Activated CD8-positive, alpha-beta memory T cell treated with anti-CD3 and anti-CD28 coated beads, Interleukin-2, amount 50 U/mL, for 1 hour (primary cell): ENCODE results near the gene EVA1A.
"Not testable (repeated sequence)": the region's sequence is repeated elsewhere in the genome, so short reads cannot be mapped to it uniquely, and the experiment has no call there.

ENCODE experiments used
- DNase-seq: peaks from one replicate; pipeline ENCODE4 v3.0.0-alpha.2; 2020; ENCODE audit errors: extremely low read depth

The EVA1A gene

DNA sequence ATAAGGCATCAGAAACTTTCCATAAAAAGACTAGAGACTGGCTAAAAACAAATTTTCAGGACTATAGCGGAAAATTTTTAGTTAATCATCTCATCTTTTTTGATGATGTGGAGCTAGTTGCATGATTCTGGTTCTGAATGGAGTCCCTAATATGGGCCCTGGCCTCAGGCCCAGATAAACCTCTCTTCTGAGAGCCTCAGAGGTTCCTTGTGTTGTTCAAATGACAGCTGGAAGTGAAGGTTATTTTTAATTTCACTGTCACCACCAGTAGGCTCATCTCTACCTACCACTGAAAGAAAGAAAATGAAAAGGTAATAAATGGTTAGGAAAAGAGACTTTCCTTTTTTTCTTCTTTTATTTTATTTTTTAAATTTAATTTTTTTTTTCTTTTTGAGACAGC is 75.9 kb downstream of the EVA1A start:
- DNase-seq = no peak

DNA sequence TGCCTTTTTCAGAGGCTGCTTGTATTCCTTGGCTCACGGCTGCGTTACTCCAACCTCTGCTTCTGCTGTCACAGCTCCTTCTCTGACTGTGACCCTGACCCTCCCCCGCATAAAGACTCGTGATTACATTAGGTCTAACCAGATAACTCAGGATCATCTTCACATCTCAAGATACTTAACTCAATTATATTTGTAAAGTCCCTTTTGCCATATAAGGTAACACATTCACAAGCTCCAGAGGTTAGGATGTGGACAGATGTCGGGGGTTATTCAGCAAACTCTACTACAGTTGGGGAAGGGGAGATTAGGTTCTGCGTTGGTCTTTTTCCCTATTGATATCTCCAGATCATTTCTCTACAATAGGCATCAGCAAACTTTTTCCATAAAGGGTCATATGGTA is 76.9 kb downstream of the EVA1A start:
- no peak for DNase-seq

DNA sequence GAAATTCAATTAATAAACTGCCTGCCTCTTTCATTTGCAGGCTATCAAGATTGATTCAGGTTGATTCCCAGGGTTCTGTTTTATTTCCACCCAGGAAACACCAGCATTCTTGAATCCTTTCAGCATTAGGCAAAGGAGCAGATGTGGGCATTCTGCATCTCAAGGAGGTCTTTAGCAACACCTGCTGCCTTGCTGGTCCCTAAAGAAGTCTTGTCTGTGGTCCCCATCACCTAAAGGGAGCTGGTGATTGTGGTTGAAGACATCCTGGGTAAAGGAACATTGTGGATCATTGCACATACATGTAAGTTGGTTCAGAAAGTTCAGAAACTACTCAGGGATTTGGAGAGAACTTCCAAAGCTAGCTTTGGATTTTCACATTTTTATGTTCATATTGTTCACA is 78.3 kb downstream of the EVA1A start:
- no peak for DNase-seq

DNA sequence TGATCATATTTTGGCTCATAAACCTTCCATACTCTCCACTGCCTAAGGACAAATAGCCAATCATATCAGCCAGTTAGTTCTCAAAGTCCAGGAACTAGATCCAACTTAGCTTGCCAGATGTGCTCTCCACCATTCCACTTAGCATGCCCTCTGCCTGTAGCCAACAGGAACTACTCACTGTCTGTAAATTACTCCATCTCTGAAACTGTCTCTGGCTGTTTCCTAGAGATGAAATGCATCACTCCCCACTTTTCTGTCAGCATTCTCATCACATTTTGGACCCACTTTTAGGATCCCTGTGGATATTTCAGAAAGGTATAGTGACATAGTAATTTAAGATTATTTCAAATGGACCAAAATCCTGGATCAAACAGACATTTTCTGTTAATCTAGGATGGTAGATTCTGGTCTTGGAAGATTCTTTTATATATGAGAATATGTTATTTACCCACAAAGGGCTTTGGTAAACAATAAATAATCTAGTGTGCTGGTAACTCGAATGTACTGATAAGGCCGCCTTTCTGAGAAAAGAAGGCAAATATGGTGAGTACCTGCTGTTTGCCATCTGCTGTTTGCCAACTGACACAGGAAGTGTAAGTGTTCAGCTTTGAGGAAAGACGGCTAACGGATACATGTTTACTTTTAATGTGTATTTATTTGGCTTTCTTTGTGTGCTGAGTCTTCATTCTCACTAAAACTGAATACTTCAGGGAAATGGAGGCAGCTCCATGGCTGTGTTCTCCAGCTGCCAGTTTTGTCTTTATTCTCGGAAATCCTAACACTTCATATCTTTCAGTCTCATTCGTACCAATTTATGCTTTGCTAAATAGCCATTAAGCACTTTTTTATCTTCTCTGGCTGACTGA is 79.5 kb downstream of the EVA1A start:
- no peak for DNase-seq

DNA sequence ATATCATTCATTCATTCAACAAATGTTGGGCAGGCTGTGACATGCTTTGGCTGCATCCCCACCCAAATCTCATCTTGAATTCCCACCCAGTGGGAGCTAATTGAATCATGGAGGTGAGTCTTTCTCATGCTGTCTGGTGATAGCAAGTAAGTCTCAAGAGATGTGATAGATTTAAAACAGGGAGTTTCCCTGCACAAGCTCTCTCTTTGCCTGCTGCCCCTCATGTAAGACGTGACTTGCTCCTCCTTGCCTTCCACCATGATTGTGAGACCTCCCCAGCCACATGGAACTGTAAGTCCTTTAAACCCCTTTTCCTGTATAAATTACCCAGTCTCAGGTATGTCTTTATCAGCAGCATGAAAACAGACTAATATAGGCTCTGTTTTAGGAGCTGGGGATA is 83.0 kb downstream of the EVA1A start:
- not testable (repeated sequence) for DNase-seq

DNA sequence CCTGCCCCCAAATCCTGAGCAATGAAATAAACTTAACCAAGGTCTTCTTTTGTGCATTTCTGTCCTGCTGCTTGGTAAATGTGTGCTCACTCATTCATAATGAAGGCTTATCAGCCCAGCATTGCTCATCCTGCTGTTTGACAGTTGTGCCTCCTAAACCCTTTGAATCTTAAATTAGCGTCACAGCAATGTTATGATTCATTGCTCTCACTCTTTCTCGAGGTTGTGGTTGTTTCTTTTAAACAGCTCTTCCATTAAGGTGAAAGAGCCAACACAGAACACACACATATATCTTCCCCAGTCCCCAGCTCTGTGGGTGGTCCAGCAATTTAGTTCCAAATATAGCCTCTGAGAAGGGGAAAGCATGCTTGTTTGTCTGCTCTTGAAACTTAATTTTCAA is 84.0 kb downstream of the EVA1A start:
- DNase-seq = no peak

DNA sequence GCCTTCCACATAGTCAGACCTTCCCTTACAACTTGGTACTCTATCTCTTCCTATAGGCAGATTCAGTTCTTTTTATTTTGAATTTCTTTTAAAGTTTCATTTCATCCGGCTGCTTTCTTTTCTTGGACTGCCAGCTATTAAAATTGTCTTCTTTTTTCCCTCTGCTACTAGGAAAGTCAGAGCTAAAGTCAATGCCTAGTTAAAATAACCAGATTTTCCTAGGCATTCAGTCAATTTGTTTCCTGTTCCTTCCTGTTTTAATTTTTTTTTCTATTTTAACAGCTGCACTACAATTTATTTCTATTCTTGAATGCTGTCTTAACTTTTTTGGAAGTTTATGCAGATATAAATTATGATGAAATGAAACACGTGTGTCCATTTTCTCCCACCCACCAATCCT is 84.8 kb downstream of the EVA1A start:
- no peak for DNase-seq

DNA sequence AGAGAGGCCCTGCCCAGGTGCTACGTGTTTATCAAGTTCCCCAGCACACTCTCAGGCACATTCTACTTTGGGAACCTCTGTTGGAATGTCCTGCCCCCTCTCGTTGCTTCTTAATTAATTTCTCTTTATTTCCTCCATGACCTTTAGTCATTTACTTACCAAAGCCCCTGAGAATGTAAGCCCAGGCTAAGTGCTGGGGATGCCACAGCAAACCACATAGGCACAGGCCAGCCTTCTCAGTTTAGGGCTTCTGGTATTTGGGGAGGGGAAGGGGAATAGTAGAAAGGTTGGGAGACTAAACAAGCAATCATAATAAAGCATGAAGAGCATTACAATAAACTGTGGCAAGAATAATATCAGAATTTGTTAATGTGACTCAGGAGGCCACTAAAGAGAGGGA is 85.7 kb downstream of the EVA1A start:
- DNase-seq = no peak

DNA sequence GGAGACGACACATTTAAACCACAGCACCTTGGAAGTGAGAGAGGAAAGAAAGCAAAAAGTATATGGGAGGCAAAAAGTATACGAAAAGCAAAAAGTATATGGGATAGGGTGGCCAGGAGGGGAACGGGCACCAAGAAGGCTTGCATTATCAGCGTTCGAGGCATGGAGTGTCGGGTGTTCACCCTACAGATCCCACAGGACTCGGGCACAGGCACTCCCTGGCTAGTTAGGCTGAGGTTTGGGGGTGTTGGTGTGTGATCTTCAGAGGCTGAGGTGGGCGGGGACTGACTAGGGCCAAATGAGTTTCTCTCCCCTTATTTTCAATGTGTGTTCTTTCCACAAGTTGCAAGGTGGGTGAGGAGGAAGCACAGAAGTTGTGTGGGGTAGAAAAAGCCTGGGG is 86.6 kb downstream of the EVA1A start:
- no peak for DNase-seq

DNA sequence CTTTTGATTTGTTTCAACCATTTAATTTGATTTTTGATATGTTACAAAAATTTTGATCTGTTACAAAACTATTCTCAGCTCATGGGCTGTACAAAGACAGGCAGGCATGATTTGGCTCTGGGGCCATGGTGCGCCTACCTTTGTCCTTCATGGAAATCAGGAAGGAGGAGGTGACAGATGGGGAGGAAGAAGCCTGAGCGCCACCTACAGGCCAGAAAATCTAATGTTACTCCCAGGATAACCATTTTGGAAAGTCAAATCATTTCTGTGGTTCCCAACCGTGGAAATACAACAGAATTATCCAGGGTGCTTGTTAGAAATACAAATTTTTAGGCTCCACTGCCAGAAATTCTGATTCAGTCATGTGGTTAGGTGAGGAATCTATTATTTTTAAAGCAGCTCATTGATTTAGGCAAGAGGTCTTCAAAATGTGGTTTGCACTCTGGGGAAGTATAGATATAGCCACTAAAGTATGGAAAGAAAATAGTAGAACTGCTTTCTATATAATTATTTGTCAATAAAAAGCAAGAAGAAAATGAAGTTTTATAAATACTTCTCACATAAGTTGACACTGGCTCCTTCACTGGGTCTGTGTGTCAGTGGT is 93.9 kb downstream of the EVA1A start:
- no peak for DNase-seq

DNA sequence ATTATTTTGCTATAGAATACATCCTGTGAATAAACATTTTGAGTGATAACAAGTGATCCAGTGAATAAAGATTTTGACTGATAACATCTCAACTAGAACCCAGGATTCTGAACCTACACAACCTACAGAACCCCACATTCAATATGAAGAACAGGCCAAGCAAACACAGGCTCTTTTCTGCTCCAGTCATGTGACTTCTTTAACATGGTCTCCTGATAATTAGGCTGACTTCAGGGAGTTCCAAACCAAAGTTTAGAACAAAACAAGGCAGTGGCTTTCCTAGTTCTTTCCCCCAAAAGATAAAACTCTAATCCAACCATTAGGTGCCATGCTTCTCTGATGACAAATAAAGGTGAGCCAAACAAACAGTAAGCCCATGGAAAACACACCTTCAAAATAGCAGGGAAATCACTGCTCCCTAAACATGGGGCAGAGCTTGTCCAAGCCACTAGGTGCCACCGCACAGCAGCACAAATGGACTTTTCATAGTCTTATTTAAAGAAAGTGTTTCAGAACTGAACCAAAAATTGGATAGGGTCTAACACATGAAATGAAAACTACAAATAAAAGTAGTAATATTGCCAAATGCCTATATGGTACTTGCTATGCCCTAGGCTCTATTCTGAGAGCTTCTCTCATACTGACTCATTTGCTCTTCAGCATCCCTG is 95.3 kb downstream of the EVA1A start:
- DNase-seq = no peak

DNA sequence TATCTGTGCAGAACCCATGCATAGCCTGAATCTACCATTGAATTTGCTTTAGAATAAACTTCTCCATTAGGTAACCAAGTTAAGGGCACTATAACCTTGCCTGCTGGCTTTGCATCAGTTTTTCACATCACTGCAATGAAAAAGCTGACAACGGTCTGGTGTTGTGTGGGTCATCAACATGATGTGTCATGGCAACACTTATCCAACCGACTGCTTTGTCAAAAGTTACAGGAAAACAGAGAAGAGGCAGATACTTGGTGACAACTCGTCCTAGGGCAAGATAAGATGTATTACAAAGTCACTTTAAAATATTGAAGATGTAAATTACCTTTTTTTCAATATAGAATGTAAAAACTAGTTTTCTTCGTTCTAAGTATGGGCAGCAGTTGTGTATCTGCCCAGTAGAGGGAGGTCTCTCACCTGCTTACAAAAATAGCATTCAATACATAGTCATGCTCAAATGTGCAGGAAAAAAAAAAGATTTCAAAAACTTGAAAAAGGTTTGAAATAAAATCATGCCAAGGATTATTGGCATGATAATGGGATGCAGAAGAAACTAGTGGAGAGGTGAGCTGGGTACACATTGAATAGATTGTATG is 96.3 kb downstream of the EVA1A start:
- no peak for DNase-seq

DNA sequence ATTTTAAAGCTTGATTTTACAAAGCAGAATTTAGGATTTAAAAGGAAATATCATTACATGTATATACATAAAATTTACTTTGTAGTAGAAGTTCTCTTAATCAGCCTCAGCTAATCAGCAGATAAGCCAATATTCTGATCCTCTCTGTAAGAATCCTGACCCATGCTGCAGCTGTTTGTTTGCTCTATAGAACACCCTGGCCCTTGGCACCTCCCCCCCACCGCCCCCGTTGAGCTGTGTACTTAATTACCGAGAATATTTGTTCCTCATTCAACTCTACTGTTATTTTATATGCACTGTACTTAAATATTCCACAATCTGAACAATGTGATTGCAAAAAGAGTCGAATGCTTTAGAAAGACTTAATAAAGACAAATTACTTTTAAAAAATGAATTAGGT is 98.0 kb downstream of the EVA1A start:
- no peak for DNase-seq

DNA sequence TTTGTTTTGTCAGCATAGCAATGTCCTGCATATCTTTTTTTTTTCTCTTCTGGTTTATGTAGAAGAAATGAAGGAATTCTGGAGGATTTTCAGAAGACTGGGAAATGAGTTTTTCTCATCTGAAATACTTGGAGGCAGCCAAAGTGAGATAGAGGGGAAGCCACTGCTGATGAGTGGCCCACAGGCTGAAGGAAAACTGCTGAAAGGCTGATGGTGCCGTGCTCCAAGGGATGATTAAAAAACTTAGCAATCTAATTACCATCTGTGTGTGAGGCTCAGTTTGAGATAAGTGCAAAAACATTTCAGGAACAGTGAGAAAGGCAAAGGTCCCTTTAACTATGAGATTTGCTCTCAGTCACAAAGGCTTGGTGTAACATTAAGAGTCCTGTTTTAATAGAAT is 98.5 kb downstream of the EVA1A start:
- no peak for DNase-seq

DNA sequence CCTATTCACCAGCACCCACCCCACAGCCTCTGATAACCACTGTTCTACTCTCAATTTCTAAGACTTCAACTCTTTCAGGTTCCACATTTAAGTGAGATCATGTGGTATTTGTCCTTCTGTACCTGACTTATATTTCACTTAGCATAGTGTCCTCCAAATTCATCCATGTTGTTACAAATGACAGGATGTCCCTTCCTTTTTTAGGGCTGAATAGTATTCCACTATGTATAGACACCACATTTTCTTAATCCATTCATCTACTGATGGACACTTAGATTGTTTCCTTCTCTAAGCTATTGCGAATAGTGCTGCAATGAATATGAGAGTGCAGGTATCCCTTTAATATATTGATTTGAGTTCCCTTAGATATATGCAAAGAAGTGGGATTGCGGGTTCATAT is 100.1 kb downstream of the EVA1A start:
- no peak for DNase-seq

DNA sequence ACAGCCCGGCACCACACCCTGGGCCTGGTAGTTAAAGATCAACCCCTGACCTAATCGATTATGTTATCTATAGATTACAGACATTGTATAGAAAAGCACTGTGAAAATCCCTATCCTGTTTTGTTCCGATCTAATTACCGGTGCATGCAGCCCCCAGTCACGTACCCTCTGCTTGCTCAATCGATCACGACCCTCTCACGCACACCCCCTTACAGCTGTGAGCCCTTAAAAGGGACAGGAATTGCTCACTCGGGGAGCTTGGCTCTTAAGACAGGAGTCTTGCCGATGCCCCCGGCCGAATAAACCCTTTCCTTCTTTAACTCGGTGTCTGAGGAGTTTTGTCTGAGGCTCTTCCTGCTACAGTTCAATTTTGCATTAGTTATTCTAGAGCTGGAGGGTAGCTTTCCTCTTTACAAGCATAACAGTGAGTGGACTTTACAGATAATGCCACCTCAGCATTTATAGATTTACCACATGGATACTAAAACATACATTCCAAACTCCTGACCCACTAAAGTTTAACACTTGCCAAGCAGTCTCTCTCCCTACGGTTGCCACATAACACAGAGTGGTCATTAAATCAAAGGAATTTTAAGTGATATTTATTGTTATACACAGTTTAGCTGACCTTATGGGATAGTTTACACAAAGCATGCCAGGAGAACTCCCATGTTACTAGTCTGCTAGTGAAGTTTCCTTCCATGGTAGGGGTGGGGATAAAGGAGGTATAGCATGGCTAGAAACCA is 101.0 kb downstream of the EVA1A start:
- no peak for DNase-seq

DNA sequence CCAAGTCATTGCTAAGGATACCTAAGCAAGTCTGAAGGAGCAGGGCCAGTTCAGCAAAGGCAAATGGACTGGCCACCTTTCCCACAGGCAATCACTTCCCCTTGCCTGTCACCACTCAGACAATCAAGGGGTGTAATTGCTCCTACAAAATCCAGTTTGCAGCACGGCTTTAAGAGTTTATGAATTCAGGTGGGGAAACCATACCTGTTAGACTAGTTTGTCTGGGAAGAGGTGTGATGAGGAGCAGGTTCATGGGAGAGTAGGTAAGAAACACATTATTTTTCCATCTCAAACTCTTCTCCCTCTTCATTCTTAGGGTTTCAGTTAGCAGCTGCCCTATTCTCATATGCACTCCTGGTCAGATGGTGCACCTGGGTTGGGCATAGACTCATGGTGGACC is 102.5 kb downstream of the EVA1A start:
- no peak for DNase-seq

DNA sequence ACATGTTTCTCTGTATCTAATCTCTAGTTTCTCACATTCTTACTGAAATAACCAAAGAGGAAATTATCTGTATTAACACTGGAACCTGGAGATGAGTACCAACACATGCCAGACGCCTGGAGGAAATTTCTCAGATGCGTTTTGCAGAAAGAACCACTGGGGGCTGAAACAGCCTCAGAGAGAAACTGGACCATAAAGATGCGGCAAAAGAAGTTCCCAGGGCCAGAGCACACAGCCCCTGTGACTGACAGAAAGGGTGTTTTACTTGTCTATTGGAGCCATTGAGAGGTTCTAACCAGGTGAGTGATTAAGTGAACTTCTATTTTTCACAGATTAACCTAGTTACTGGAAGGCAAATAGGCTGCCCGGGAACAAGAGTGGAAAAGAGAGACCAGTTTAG is 103.9 kb downstream of the EVA1A start:
- DNase-seq = no peak

DNA sequence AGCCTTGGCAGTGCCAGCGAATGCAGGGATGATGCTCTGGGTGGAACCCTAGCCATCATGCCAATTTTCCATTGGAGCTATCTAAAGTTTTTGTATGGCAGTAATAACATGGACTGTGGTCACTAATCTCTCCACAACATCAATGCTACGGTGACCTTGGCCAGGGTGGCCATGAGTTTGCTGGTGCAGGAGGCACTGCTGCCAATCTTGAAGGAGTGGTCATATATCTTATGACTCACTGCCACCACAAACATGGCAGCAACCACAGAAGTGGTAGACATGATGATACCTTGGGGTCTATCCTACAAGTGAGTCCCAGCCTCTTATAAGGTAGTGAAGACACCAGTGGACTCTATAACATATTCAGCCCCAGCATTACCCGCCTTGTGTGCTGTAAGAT is 104.6 kb downstream of the EVA1A start:
- DNase-seq = no peak

DNA sequence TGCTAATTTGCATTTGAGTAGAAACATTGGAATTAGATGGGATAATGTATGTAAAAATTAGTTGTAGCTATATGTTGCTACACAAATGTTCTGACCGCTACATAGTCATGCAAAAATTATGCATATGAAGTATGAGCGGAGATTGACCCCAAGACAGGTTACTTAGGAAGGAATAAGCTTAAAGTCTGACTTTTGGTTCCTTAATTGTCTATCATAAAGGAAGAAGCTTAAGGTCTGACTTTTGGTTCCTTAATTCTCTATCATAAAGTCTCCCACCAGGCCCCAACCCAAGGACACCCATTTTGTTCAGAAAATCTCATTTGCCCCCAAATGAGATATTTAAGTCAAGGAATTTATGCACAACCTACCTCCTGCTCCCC is 106.5 kb downstream of the EVA1A start:
- DNase-seq = no peak

DNA sequence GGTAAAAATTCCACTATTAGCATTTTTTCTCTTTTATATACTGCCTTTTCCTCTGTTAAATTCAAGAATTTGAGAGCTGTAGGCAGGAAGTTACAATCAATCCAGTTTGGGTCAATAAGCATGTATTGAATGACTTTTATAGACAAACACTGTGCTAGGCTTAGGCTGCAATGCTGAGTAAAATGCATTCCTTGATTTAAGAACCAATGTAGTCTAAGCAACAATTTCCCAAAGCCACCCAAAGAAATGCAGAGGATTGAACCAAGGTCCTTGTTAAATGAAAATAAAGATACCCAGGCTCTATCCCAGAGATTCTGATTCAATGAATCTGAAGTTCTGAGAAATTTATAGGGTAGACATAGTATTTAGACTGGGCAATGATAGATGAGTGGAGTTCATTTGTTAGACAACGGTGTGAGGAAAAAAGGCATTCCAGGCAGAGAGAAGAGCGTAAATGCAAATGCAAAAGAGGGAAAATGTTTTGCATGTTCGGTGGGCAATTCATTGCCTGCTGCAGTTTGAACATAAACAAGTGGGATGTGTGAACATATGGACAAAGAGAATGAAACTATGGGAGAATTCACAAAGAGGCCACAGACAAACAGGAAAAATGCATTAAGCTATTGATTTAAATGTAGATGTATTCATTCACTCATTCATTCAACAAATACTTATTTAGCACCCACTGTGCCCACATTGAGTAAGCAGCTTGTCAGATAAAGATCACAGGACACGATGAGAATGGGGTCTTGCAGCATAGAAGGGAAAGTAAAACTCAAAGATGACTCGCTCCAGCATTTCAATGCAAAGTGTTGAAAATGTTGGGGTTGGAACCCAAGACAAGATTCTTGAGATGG is 107.1 kb downstream of the EVA1A start:
- DNase-seq = no peak
